Measurements from ENCODE around the gene GRM8.

Gene GRM8

DNA sequence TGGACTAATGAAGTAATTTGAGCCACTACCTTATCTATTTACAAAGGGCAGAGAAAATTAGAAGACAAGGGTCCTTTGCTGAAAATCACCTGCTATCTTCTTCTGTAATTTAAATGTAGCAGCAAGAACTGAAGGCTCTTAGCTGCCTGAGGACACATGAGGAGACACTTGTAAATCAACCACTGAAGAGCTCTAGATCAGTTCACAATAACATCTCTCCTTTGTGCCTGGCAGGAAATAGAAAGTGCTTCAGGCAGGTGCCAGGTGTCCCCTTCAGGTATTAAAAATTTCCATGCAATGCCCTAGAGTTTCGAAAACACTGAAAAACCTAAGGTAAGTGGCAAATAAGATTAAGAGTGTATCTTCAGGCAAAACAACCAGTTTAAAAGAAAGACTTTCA is 474.6 kb downstream of the GRM8 start:
- no peaks in the 10 kb centered on the region for H4K20me1 ChIP-seq (ENCODE audit: insufficient read depth, low read length)
- no peaks in the 10 kb centered on the region for H3K36me3 ChIP-seq (ENCODE audit: insufficient read depth, low read length)
- H3K27me3 ChIP-seq (ENCODE audit: insufficient read depth, low read length), result no peaks in the 10 kb centered on the region
- H3K4me1 ChIP-seq (ENCODE audit: insufficient read depth, low read length, severe bottlenecking), result no peaks in the 10 kb centered on the region
- no peak overlapping the region for H3K4me2 ChIP-seq (ENCODE audit: low read length)
- no peaks in the 10 kb centered on the region for H3F3A ChIP-seq (ENCODE audit: insufficient read depth, low read length)
- H3K79me2 ChIP-seq (ENCODE audit: insufficient read depth, low read length), result no peaks in the 10 kb centered on the region
- no peak overlapping the region for H2AFZ ChIP-seq (ENCODE audit: low read length)
- H3K9ac ChIP-seq (ENCODE audit: low read length), result no peak overlapping the region
- H3K4me3 ChIP-seq (ENCODE audit: low read depth, low read length, poor library complexity, severe bottlenecking), result no peak overlapping the region
- H3K9me2 ChIP-seq (ENCODE audit: low read depth, low read length), result no peaks in the 10 kb centered on the region
- TF ChIP-seq, protein P1, sequence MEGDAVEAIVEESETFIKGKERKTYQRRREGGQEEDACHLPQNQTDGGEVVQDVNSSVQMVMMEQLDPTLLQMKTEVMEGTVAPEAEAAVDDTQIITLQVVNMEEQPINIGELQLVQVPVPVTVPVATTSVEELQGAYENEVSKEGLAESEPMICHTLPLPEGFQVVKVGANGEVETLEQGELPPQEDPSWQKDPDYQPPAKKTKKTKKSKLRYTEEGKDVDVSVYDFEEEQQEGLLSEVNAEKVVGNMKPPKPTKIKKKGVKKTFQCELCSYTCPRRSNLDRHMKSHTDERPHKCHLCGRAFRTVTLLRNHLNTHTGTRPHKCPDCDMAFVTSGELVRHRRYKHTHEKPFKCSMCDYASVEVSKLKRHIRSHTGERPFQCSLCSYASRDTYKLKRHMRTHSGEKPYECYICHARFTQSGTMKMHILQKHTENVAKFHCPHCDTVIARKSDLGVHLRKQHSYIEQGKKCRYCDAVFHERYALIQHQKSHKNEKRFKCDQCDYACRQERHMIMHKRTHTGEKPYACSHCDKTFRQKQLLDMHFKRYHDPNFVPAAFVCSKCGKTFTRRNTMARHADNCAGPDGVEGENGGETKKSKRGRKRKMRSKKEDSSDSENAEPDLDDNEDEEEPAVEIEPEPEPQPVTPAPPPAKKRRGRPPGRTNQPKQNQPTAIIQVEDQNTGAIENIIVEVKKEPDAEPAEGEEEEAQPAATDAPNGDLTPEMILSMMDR (IDR thresholded peaks at IDR 0.05; ENCODE audit: low read length), result no peak
- no peak overlapping the region for H3K27ac ChIP-seq (ENCODE audit: low read depth, low read length, poor library complexity, severe bottlenecking)
- no peaks in the 10 kb centered on the region for H3K9me3 ChIP-seq (ENCODE audit: low read length)

DNA sequence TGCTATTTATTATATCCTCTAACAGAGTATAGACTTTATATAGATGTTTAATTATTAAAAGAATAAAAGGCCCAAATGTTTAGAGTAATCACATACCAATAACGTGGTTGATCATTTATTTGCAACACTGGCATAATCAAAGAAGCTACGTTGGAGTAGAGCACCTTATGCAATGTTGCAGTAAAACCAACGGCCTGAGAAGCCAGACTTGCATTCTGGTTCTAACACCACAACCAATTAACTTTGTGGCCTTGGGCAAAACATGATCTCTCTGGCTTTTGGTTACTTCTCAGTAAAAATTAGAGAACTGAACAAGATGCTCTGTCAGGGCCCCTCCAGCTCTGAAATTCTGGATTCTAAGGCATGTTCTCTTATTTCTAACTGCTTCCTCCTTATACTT is 476.2 kb downstream of the GRM8 start:
- H3K27ac ChIP-seq (ENCODE audit: low read depth, low read length, poor library complexity, severe bottlenecking), result no peak overlapping the region
- no peaks in the 10 kb centered on the region for H4K20me1 ChIP-seq (ENCODE audit: insufficient read depth, low read length)
- H3K36me3 ChIP-seq (ENCODE audit: insufficient read depth, low read length), result no peaks in the 10 kb centered on the region
- H2AFZ ChIP-seq (ENCODE audit: low read length), result no peak overlapping the region
- H3K9me2 ChIP-seq (ENCODE audit: low read depth, low read length), result no peaks in the 10 kb centered on the region
- H3K79me2 ChIP-seq (ENCODE audit: insufficient read depth, low read length), result no peaks in the 10 kb centered on the region
- H3F3A ChIP-seq (ENCODE audit: insufficient read depth, low read length), result no peaks in the 10 kb centered on the region
- no peak overlapping the region for H3K4me3 ChIP-seq (ENCODE audit: low read depth, low read length, poor library complexity, severe bottlenecking)
- H3K9me3 ChIP-seq (ENCODE audit: low read length), result no peaks in the 10 kb centered on the region
- no peaks in the 10 kb centered on the region for H3K27me3 ChIP-seq (ENCODE audit: insufficient read depth, low read length)
- H3K9ac ChIP-seq (ENCODE audit: low read length), result no peak overlapping the region
- TF ChIP-seq, protein P1 (IDR thresholded peaks at IDR 0.05; ENCODE audit: low read length), result no peak
- no peak for TF ChIP-seq EZH2 (IDR thresholded peaks at IDR 0.05; ENCODE audit: borderline replicate concordance, low read length)
- H3K4me1 ChIP-seq (ENCODE audit: insufficient read depth, low read length, severe bottlenecking), result no peaks in the 10 kb centered on the region
- H3K4me2 ChIP-seq (ENCODE audit: low read length), result no peak overlapping the region

DNA sequence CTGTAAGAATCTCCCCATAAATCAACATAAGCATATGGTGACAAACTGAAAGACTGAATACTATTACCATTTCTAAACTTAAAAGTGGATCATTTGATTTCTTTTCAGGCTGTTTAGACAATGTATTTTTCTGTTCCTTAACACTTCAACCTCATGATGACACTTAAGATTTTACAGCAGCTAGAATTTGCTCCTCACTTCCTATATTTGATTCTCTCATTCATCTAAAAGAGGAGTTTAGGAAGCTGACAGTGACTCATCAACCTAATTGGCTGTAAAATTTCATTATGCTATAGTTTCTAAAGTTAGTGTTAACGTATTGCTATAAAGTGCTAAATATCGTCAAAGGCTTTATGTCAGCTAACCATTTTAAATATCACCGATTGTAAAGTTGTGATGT is 478.7 kb downstream of the GRM8 start:
- H2AFZ ChIP-seq (ENCODE audit: low read length), result no peak overlapping the region
- H3K4me3 ChIP-seq (ENCODE audit: low read depth, low read length, poor library complexity, severe bottlenecking), result no peak overlapping the region
- H3K79me2 ChIP-seq (ENCODE audit: insufficient read depth, low read length), result no peaks in the 10 kb centered on the region
- no peak overlapping the region for H3K4me2 ChIP-seq (ENCODE audit: low read length)
- no peak overlapping the region for H3K9ac ChIP-seq (ENCODE audit: low read length)
- H3K9me3 ChIP-seq (ENCODE audit: low read length), result no peaks in the 10 kb centered on the region
- no peak overlapping the region for H3K27ac ChIP-seq (ENCODE audit: low read depth, low read length, poor library complexity, severe bottlenecking)
- no peaks in the 10 kb centered on the region for H3K9me2 ChIP-seq (ENCODE audit: low read depth, low read length)
- H3K36me3 ChIP-seq (ENCODE audit: insufficient read depth, low read length), result no peaks in the 10 kb centered on the region
- no peaks in the 10 kb centered on the region for H3K4me1 ChIP-seq (ENCODE audit: insufficient read depth, low read length, severe bottlenecking)
- TF ChIP-seq EZH2 (IDR thresholded peaks at IDR 0.05; ENCODE audit: borderline replicate concordance, low read length), result no peak
- TF ChIP-seq, protein P1 (IDR thresholded peaks at IDR 0.05; ENCODE audit: low read length), result no peak
- H4K20me1 ChIP-seq (ENCODE audit: insufficient read depth, low read length), result no peaks in the 10 kb centered on the region
- H3F3A ChIP-seq (ENCODE audit: insufficient read depth, low read length), result no peaks in the 10 kb centered on the region
- H3K27me3 ChIP-seq (ENCODE audit: insufficient read depth, low read length), result no peaks in the 10 kb centered on the region
